ENCODE measurements around the gene USP3.
"Not testable (repeated sequence)": the region's sequence is repeated elsewhere in the genome, so short reads cannot be mapped to it uniquely, and the experiment has no call there.

Gene USP3

GRCh38 chr15:63523306-63523990 is 19.1 kb downstream of the USP3 start:
- Histone ChIP-seq H3K4me3 (ENCODE audit: low read depth in 1 of 5, low read length in 5 of 5) (no peak overlapping the region), H3K36me3 (ENCODE audit: control insufficient read depth in 5 of 5, insufficient read depth in 5 of 5, low read length in 5 of 5) (no peaks in the 10 kb centered on the region), H3K9ac (ENCODE audit: low read length in 5 of 5) (peak overlapping the region in 1 of 5 donors; percentile 63), H3K27me3 (ENCODE audit: control insufficient read depth in 5 of 5, insufficient read depth in 4 of 5, low read length in 5 of 5) (no peaks in the 10 kb centered on the region), H3K27ac (ENCODE audit: low read depth, low read length) (peak overlapping the region; percentile 79), H3K4me1 (ENCODE audit: control insufficient read depth in 5 of 5, insufficient read depth in 5 of 5, low read length in 5 of 5) (peaks cover 0 to 54% (median 37%) of the 10 kb centered on the region in 5 donors), H3K9me3 (ENCODE audit: control insufficient read depth in 5 of 5, low read length in 5 of 5) (no peaks in the 10 kb centered on the region)

- H3K9me3 ChIP-seq (ENCODE audit: control insufficient read depth in 5 of 5, low read length in 5 of 5), result no peaks in the 10 kb centered on the region
- H3K9ac ChIP-seq (ENCODE audit: low read length in 5 of 5), result no peak overlapping the region
- peaks cover 0 to 50% (median 33%) of the 10 kb centered on the region in 5 donors for H3K4me1 ChIP-seq (ENCODE audit: control insufficient read depth in 5 of 5, insufficient read depth in 5 of 5, low read length in 5 of 5)
- H3K36me3 ChIP-seq (ENCODE audit: control insufficient read depth in 5 of 5, insufficient read depth in 5 of 5, low read length in 5 of 5), result no peaks in the 10 kb centered on the region
- no peaks in the 10 kb centered on the region for H3K27me3 ChIP-seq (ENCODE audit: control insufficient read depth in 5 of 5, insufficient read depth in 4 of 5, low read length in 5 of 5)
- H3K4me3 ChIP-seq (ENCODE audit: low read depth in 1 of 5, low read length in 5 of 5), result no peak overlapping the region
- H3K27ac ChIP-seq (ENCODE audit: low read depth, low read length), result peak overlapping the region; percentile 11
These were observed 20.1 kb downstream of the USP3 start for GRCh38 chr15:63524316-63525015.

- Histone ChIP-seq H3K36me3 (ENCODE audit: control insufficient read depth in 5 of 5, insufficient read depth in 5 of 5, low read length in 5 of 5) (no peaks in the 10 kb centered on the region), H3K9me3 (ENCODE audit: control insufficient read depth in 5 of 5, low read length in 5 of 5) (no peaks in the 10 kb centered on the region), H3K27ac (ENCODE audit: low read depth, low read length) (no peak overlapping the region), H3K4me1 (ENCODE audit: control insufficient read depth in 5 of 5, insufficient read depth in 5 of 5, low read length in 5 of 5) (peaks cover 0 to 42% (median 36%) of the 10 kb centered on the region in 5 donors), H3K27me3 (ENCODE audit: control insufficient read depth in 5 of 5, insufficient read depth in 4 of 5, low read length in 5 of 5) (no peaks in the 10 kb centered on the region), H3K4me3 (ENCODE audit: low read depth in 1 of 5, low read length in 5 of 5) (no peak overlapping the region), H3K9ac (ENCODE audit: low read length in 5 of 5) (no peak overlapping the region)
These were observed 22.0 kb downstream of the USP3 start for GRCh38 chr15:63526401-63526800.

- no peak overlapping the region for H3K9ac ChIP-seq (ENCODE audit: low read length in 5 of 5)
- H3K36me3 ChIP-seq (ENCODE audit: control insufficient read depth in 5 of 5, insufficient read depth in 5 of 5, low read length in 5 of 5), result no peaks in the 10 kb centered on the region
- no peak overlapping the region for H3K27ac ChIP-seq (ENCODE audit: low read depth, low read length)
- no peak overlapping the region for H3K4me3 ChIP-seq (ENCODE audit: low read depth in 1 of 5, low read length in 5 of 5)
- H3K27me3 ChIP-seq (ENCODE audit: control insufficient read depth in 5 of 5, insufficient read depth in 4 of 5, low read length in 5 of 5), result no peaks in the 10 kb centered on the region
- H3K9me3 ChIP-seq (ENCODE audit: control insufficient read depth in 5 of 5, low read length in 5 of 5), result no peaks in the 10 kb centered on the region
- H3K4me1 ChIP-seq (ENCODE audit: control insufficient read depth in 5 of 5, insufficient read depth in 5 of 5, low read length in 5 of 5), result peaks cover 0 to 40% (median 36%) of the 10 kb centered on the region in 5 donors
These were observed 23.8 kb downstream of the USP3 start for GRCh38 chr15:63528138-63528659.

GRCh38 chr15:63530235-63530634 is 25.8 kb downstream of the USP3 start:
- no peaks in the 10 kb centered on the region for H3K27me3 ChIP-seq (ENCODE audit: control insufficient read depth in 5 of 5, insufficient read depth in 4 of 5, low read length in 5 of 5)
- peaks cover 0 to 37% (median 22%) of the 10 kb centered on the region in 5 donors for H3K4me1 ChIP-seq (ENCODE audit: control insufficient read depth in 5 of 5, insufficient read depth in 5 of 5, low read length in 5 of 5)

GRCh38 chr15:63530752-63531299 is 26.4 kb downstream of the USP3 start:
- Histone ChIP-seq H3K27ac (ENCODE audit: low read depth, low read length) (no peak overlapping the region), H3K27me3 (ENCODE audit: control insufficient read depth in 5 of 5, insufficient read depth in 4 of 5, low read length in 5 of 5) (no peaks in the 10 kb centered on the region), H3K9ac (ENCODE audit: low read length in 5 of 5) (no peak overlapping the region), H3K4me3 (ENCODE audit: low read depth in 1 of 5, low read length in 5 of 5) (no peak overlapping the region), H3K36me3 (ENCODE audit: control insufficient read depth in 5 of 5, insufficient read depth in 5 of 5, low read length in 5 of 5) (no peaks in the 10 kb centered on the region), H3K9me3 (ENCODE audit: control insufficient read depth in 5 of 5, low read length in 5 of 5) (no peaks in the 10 kb centered on the region), H3K4me1 (ENCODE audit: control insufficient read depth in 5 of 5, insufficient read depth in 5 of 5, low read length in 5 of 5) (peaks cover 0 to 37% (median 22%) of the 10 kb centered on the region in 5 donors)

More at GRCh38 chr15:63530235-63530634, 25.8 kb downstream of the USP3 start:
- H3K9ac ChIP-seq (ENCODE audit: low read length in 5 of 5), result no peak overlapping the region
- no peak overlapping the region for H3K27ac ChIP-seq (ENCODE audit: low read depth, low read length)
- no peaks in the 10 kb centered on the region for H3K9me3 ChIP-seq (ENCODE audit: control insufficient read depth in 5 of 5, low read length in 5 of 5)
- H3K4me3 ChIP-seq (ENCODE audit: low read depth in 1 of 5, low read length in 5 of 5), result no peak overlapping the region
- H3K36me3 ChIP-seq (ENCODE audit: control insufficient read depth in 5 of 5, insufficient read depth in 5 of 5, low read length in 5 of 5), result no peaks in the 10 kb centered on the region

GRCh38 chr15:63531586-63531985 is 27.2 kb downstream of the USP3 start:
- H3K4me1 ChIP-seq (ENCODE audit: control insufficient read depth in 5 of 5, insufficient read depth in 5 of 5, low read length in 5 of 5), result peaks cover 0 to 33% (median 22%) of the 10 kb centered on the region in 5 donors
- no peaks in the 10 kb centered on the region for H3K9me3 ChIP-seq (ENCODE audit: control insufficient read depth in 5 of 5, low read length in 5 of 5)
- H3K27me3 ChIP-seq (ENCODE audit: control insufficient read depth in 5 of 5, insufficient read depth in 4 of 5, low read length in 5 of 5), result no peaks in the 10 kb centered on the region
- no peak overlapping the region for H3K27ac ChIP-seq (ENCODE audit: low read depth, low read length)
- no peak overlapping the region for H3K4me3 ChIP-seq (ENCODE audit: low read depth in 1 of 5, low read length in 5 of 5)
- no peak overlapping the region for H3K9ac ChIP-seq (ENCODE audit: low read length in 5 of 5)
- no peaks in the 10 kb centered on the region for H3K36me3 ChIP-seq (ENCODE audit: control insufficient read depth in 5 of 5, insufficient read depth in 5 of 5, low read length in 5 of 5)

- H3K4me3 ChIP-seq (ENCODE audit: low read depth in 1 of 5, low read length in 5 of 5), result peak overlapping the region in 3 of 5 donors; percentile 24 to 38 (median 28)
- peaks cover 0 to 33% (median 22%) of the 10 kb centered on the region in 5 donors for H3K4me1 ChIP-seq (ENCODE audit: control insufficient read depth in 5 of 5, insufficient read depth in 5 of 5, low read length in 5 of 5)
- no peak overlapping the region for H3K9ac ChIP-seq (ENCODE audit: low read length in 5 of 5)
- H3K27me3 ChIP-seq (ENCODE audit: control insufficient read depth in 5 of 5, insufficient read depth in 4 of 5, low read length in 5 of 5), result no peaks in the 10 kb centered on the region
- H3K36me3 ChIP-seq (ENCODE audit: control insufficient read depth in 5 of 5, insufficient read depth in 5 of 5, low read length in 5 of 5), result peaks cover 0 to 3% (median 2%) of the 10 kb centered on the region in 5 donors
- H3K27ac ChIP-seq (ENCODE audit: low read depth, low read length), result peak overlapping the region; percentile 0
- no peaks in the 10 kb centered on the region for H3K9me3 ChIP-seq (ENCODE audit: control insufficient read depth in 5 of 5, low read length in 5 of 5)
These were observed 27.9 kb downstream of the USP3 start for GRCh38 chr15:63532307-63532744.

- H3K4me3 ChIP-seq (ENCODE audit: low read depth in 1 of 5, low read length in 5 of 5); H3K27ac ChIP-seq (ENCODE audit: low read depth, low read length); H3K9ac ChIP-seq (ENCODE audit: low read length in 5 of 5); H3K36me3 ChIP-seq (ENCODE audit: control insufficient read depth in 5 of 5, insufficient read depth in 5 of 5, low read length in 5 of 5); H3K9me3 ChIP-seq (ENCODE audit: control insufficient read depth in 5 of 5, low read length in 5 of 5); H3K27me3 ChIP-seq (ENCODE audit: control insufficient read depth in 5 of 5, insufficient read depth in 4 of 5, low read length in 5 of 5): not testable (repeated sequence)
- peaks cover 0 to 36% (median 27%) of the 10 kb centered on the region in 5 donors for H3K4me1 ChIP-seq (ENCODE audit: control insufficient read depth in 5 of 5, insufficient read depth in 5 of 5, low read length in 5 of 5)
These were observed 30.5 kb downstream of the USP3 start for GRCh38 chr15:63534888-63535287.

GRCh38 chr15:63535689-63536088 is 31.3 kb downstream of the USP3 start:
- H3K9ac ChIP-seq (ENCODE audit: low read length in 5 of 5), result no peak overlapping the region
- H3K27me3 ChIP-seq (ENCODE audit: control insufficient read depth in 5 of 5, insufficient read depth in 4 of 5, low read length in 5 of 5), result no peaks in the 10 kb centered on the region
- H3K4me3 ChIP-seq (ENCODE audit: low read depth in 1 of 5, low read length in 5 of 5), result no peak overlapping the region
- peaks cover 0 to 43% (median 30%) of the 10 kb centered on the region in 5 donors for H3K4me1 ChIP-seq (ENCODE audit: control insufficient read depth in 5 of 5, insufficient read depth in 5 of 5, low read length in 5 of 5)
- no peaks in the 10 kb centered on the region for H3K9me3 ChIP-seq (ENCODE audit: control insufficient read depth in 5 of 5, low read length in 5 of 5)
- H3K27ac ChIP-seq (ENCODE audit: low read depth, low read length), result no peak overlapping the region
- peaks cover 3 to 14% (median 6%) of the 10 kb centered on the region in 5 donors for H3K36me3 ChIP-seq (ENCODE audit: control insufficient read depth in 5 of 5, insufficient read depth in 5 of 5, low read length in 5 of 5)

Data from subcutaneous abdominal adipose tissue (tissue), 5 donors.